Osteocyte (in vitro differentiated cells): ENCODE measurements around the gene KRT15. TPM values are rescaled to one million over a fixed set of nuclear protein-coding genes. Genes with fewer than 3 reads are reported as not detected.

Experiments used
- DNase-seq: peaks from one replicate; pipeline ENCODE4 v3.0.0; 2021; ENCODE audit warnings: mixed read lengths; ENCODE audit not compliant: unreplicated experiment; ENCODE audit errors: extremely low spot score
- H3K27ac Mint-ChIP-seq: one replicate; pipeline ENCODE4 v1.8.0; 2021; ENCODE audit warnings: mild to moderate bottlenecking, mixed read lengths; ENCODE audit not compliant: unreplicated experiment
- H3K27me3 Mint-ChIP-seq: one replicate; pipeline ENCODE4 v1.8.0; 2021; ENCODE audit warnings: mixed read lengths; ENCODE audit not compliant: unreplicated experiment
- H3K36me3 Mint-ChIP-seq: one replicate; pipeline ENCODE4 v1.8.0; 2021; ENCODE audit warnings: mixed read lengths; ENCODE audit not compliant: unreplicated experiment
- H3K4me1 Mint-ChIP-seq: one replicate; pipeline ENCODE4 v1.8.0; 2021; ENCODE audit warnings: mixed read lengths; ENCODE audit not compliant: unreplicated experiment
- H3K4me3 Mint-ChIP-seq: one replicate; pipeline ENCODE4 v1.8.0; 2021; ENCODE audit warnings: mild to moderate bottlenecking, moderate library complexity, mixed read lengths; ENCODE audit not compliant: unreplicated experiment
- H3K9me3 Mint-ChIP-seq: one replicate; pipeline ENCODE4 v1.8.0; 2021; ENCODE audit warnings: mixed read lengths; ENCODE audit not compliant: unreplicated experiment
- total RNA-seq: library from RNA; stranded (reverse); gene quantifications from 2 replicates; pipeline ENCODE4 v1.2.1, GENCODE V29; 2021
- TF ChIP-seq, protein P1 (sequence below): fragments of 200-600 bp; sonication (generic); IDR thresholded peaks from 2 replicates; pipeline ENCODE4 v1.5.0; 2021; ENCODE audit warnings: antibody characterized with exemption, mild to moderate bottlenecking, moderate library complexity

The KRT15 gene
- total RNA-seq, 1 donor from 2014 or later: not detected

DNA sequence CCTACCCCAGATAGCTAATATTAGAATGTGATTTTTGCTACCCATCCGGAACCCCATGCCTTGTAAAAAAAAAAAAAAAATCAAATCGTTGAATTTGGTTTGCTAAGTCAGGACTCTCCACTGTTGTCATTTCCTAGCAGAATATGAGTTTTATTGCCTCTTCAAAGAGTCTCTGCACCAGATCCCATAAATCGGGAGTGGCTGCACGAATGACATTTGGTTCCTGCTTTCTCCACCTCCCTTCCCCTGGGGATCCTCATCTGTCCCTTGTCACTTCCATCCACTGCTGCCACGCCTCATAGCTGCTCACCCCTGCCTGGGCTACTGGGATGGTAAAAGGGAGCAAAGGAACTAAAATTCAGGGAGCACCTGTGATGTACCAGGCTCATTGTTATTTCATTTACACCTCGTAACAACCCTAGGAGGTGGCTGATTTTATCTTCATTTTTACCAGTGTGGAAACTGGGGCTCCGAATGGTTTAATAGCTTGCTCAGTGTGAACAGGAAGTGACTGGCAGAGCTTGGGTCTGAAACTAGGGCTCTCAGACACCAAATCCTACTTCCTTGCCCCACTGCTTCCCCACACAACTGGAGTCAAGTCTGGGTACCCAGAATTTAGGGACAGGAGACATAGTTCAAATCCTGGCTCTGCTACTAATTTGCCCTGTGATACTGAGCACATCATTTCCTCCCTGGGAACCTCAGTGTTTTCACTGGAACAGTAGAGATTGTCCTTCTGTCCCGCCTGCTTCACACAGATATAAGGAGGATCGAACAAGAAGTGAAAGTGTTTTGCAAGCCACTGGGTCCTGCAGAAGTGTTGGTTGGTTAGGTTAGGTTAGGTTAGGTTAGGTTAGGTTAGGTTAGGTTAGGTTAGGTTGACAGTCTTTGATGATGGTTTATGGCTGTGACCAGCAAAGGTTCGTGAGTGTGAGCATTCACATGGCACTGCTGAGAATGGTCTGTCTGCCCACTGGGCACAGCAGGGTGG, 28.4 kb downstream of the KRT15 start:
- no peaks in the 10 kb centered on the region for H3K9me3 Mint-ChIP-seq
- DNase-seq: no peak
- H3K27ac Mint-ChIP-seq: no peak overlapping the region
- no peak overlapping the region for H3K4me3 Mint-ChIP-seq
- TF ChIP-seq, protein P1, sequence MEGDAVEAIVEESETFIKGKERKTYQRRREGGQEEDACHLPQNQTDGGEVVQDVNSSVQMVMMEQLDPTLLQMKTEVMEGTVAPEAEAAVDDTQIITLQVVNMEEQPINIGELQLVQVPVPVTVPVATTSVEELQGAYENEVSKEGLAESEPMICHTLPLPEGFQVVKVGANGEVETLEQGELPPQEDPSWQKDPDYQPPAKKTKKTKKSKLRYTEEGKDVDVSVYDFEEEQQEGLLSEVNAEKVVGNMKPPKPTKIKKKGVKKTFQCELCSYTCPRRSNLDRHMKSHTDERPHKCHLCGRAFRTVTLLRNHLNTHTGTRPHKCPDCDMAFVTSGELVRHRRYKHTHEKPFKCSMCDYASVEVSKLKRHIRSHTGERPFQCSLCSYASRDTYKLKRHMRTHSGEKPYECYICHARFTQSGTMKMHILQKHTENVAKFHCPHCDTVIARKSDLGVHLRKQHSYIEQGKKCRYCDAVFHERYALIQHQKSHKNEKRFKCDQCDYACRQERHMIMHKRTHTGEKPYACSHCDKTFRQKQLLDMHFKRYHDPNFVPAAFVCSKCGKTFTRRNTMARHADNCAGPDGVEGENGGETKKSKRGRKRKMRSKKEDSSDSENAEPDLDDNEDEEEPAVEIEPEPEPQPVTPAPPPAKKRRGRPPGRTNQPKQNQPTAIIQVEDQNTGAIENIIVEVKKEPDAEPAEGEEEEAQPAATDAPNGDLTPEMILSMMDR: no peak
- H3K27me3 Mint-ChIP-seq: no peaks in the 10 kb centered on the region
- H3K4me1 Mint-ChIP-seq: peaks cover 18% of the 10 kb centered on the region
- no peaks in the 10 kb centered on the region for H3K36me3 Mint-ChIP-seq

DNA sequence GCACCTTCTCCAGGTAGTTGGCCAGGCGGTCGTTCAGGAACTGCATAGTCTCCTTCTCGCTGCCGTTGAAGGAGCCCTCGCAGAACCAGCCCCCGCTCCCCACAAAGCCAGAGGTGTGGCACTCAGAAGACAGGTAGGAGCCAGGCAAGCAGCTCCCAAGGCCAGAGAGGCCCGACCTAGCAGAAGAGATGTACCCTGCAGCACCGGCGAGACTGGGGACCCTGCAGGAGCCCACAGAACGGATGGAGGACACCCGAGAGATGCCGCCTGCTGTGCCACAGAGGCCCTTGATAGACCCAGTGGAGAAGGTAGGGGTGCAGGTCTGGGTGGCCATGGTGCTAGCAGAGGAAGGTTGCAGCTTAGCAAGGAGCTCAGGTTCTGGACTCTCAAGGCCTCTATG, 29.2 kb downstream of the KRT15 start, which contains the start of gene KRT36:
KRT36 (minus strand) TSS at position 380 of the 400 bp plus-strand sequence; CDS start at position 334, 46 bp downstream.
- Mint-ChIP-seq H3K36me3 (no peaks in the 10 kb centered on the region), H3K4me1 (peaks cover 18% of the 10 kb centered on the region), H3K27me3 (no peaks in the 10 kb centered on the region), H3K4me3 (no peak within 1 kb of the TSS), H3K9me3 (no peaks in the 10 kb centered on the region), H3K27ac (no peak within 1 kb of the TSS)
- no peak for DNase-seq
- TF ChIP-seq, protein P1: no peak

DNA sequence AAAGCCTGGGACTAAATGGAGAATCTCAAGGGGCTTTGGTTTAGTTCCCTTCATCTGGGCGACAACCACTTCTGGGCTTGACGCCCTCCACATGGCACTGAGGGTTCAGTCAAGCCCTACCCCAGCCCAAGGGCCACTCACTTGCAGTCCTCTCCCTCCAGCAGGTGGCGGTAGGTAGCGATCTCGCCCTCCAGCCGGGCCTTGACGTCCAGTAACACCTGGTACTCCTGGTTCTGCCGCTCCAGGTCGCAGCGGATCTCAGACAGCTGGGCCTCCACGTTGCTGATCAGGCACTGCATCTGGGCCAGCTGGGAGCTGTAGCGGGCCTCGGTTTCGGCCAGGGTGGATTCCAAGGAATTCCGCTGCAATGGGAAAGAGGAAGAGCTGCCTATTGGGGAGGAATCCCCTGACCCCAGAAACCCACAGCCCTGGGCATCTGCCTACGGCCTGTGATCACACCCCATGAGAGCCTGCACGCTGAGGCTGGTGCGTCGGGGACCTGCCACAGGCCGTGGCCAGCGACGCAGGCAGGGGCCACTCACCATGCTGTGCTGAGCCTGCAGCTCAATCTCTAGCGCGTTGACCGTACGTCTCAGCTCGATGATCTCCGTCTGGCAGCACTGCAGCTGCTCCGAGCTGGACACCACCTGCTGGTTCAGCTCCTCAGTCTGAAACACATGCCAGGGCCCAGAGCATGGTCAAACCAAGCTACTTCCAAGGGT, 31.7 kb downstream of the KRT15 start:
- no peak overlapping the region for H3K27ac Mint-ChIP-seq
- no peak for DNase-seq
- H3K4me3 Mint-ChIP-seq: no peak overlapping the region
- no peaks in the 10 kb centered on the region for H3K4me1 Mint-ChIP-seq
- no peaks in the 10 kb centered on the region for H3K9me3 Mint-ChIP-seq
- H3K27me3 Mint-ChIP-seq: no peaks in the 10 kb centered on the region
- no peaks in the 10 kb centered on the region for H3K36me3 Mint-ChIP-seq
- TF ChIP-seq, protein P1: peak; percentile 31

DNA sequence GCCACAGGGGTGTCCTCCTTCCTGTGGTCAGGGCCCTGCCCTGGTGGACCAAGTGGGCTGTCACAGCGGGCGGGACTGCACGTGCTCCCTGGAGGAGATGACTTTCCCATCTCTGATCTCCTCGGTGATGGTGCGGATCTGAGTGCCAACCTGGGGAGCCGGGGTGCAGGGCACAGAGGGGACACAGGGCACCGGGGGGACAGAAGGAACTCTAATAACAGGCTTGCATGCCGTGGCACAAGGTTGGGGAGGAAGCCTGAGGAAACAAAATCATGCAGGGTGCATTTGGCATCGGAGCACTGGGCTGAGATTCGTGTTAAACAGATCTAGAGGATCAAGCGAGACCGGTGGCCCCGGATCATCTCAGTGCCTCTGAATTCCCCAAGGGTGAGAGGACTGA, 32.4 kb downstream of the KRT15 start:
- Mint-ChIP-seq H3K4me3 (no peak overlapping the region), H3K27me3 (no peaks in the 10 kb centered on the region), H3K4me1 (no peaks in the 10 kb centered on the region), H3K36me3 (no peaks in the 10 kb centered on the region), H3K9me3 (no peaks in the 10 kb centered on the region), H3K27ac (no peak overlapping the region)
- no peak for DNase-seq
- TF ChIP-seq, protein P1: no peak
